Measurements from ENCODE around the gene NDFIP1. TPM values are rescaled to one million over a fixed set of nuclear protein-coding genes. Genes with fewer than 3 reads are reported as not detected.
"Not testable (repeated sequence)": the region's sequence is repeated elsewhere in the genome, so short reads cannot be mapped to it uniquely, and the experiment has no call there.

The NDFIP1 gene
- total RNA-seq, 3 donors from 2014 or later, result 45.7 to 53.2 (median 49.4) TPM

DNA sequence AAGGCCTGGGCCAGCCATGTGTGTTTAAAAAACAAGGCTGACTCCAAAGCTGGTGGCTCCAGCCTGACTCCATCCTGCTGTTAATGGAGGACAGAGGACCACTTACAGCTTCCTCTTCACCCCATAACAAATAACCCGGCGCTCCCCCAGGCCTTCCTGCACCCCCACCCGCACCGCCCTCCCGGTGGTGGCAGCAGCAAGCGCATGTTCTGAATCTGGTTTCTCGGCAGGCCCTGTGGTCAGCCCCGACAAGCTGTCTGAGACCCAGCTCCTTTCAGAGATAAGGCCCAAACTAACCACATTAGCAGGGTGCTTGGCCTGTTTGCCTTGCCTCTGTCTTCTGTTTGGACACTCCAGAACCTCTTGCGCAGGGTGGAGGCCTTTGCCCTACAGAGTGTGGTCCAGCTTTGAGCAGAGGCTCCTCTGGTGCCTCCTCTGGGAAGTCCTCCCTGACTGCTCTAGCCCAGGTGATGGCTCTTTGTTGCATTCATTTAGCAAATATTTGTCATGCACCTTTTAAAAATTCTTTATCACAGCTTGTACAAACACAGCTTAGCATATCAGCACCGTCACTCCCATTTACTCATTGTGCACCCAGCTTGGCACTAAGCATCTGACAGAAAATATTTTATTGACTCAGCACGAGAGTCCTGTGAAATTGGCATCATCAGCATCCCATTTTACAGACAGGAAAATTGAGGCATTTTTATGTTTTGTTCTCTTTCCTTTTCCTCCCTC, 78.4 kb downstream of the NDFIP1 start:
- ATAC-seq (peak; percentile 84), DNase-seq (peak in 2 of 3 donors; percentile 27 to 36)
- H3K36me3 ChIP-seq (ENCODE audit: low read depth), result no peaks in the 10 kb centered on the region
- no peaks in the 10 kb centered on the region for H3K9me3 ChIP-seq
- TF ChIP-seq, protein P1, sequence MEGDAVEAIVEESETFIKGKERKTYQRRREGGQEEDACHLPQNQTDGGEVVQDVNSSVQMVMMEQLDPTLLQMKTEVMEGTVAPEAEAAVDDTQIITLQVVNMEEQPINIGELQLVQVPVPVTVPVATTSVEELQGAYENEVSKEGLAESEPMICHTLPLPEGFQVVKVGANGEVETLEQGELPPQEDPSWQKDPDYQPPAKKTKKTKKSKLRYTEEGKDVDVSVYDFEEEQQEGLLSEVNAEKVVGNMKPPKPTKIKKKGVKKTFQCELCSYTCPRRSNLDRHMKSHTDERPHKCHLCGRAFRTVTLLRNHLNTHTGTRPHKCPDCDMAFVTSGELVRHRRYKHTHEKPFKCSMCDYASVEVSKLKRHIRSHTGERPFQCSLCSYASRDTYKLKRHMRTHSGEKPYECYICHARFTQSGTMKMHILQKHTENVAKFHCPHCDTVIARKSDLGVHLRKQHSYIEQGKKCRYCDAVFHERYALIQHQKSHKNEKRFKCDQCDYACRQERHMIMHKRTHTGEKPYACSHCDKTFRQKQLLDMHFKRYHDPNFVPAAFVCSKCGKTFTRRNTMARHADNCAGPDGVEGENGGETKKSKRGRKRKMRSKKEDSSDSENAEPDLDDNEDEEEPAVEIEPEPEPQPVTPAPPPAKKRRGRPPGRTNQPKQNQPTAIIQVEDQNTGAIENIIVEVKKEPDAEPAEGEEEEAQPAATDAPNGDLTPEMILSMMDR (IDR thresholded peaks at IDR 0.05), result no peak
- intact Hi-C loops (cut with DNase I, micrococcal nuclease), result no loop called here
- H3K4me3 ChIP-seq, result no peak overlapping the region
- H3K4me1 ChIP-seq (ENCODE audit: low read depth), result no peaks in the 10 kb centered on the region

DNA sequence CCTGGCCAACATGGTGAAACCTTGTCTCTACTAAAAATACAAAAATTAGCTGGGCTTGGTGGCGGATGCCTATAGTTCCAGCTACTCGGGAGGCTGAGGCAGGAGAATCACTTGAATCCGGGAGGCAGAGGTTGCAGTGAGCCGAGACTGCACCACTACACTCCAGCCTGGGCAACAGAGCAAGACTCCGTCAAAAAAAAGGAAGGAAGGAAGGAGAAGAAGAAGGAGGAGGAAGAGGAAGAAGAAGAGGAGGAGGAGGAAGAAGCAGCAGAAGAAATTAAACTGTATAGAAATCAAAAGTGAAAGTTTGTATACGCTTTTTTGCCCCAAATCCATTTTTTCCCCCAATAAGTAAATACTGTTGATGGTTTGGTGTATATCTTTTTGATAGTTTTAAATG, 80.1 kb downstream of the NDFIP1 start:
- H3K36me3 ChIP-seq (ENCODE audit: low read depth); intact Hi-C loops (cut with DNase I, micrococcal nuclease); H3K4me3 ChIP-seq; ATAC-seq; H3K4me1 ChIP-seq (ENCODE audit: low read depth); H3K9me3 ChIP-seq; DNase-seq: not testable (repeated sequence)

DNA sequence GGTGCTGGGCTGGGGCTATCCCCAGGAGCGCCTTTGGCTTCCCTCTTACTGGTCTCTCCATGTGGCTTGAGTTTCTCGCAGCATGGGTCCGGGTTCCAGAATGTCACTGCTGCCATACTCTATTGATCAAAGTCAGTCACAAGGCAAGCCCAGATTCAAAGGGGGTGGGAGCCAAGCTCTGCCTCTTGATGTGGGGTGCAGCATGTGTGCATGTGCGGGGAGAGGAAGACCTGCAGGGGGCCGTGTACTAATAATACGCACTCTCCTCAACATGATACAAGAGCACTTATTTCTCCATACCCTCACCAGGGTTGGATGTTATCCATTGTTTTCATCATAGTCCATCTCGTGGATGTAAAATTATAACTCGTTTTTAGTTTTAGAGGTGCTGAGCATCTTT, 81.2 kb downstream of the NDFIP1 start:
- intact Hi-C loops (cut with DNase I, micrococcal nuclease), result no loop called here
- Histone ChIP-seq H3K4me3 (no peak overlapping the region), H3K9me3 (no peaks in the 10 kb centered on the region), H3K36me3 (ENCODE audit: low read depth) (no peaks in the 10 kb centered on the region), H3K4me1 (ENCODE audit: low read depth) (no peaks in the 10 kb centered on the region)
- DNase-seq, result no peak
- TF ChIP-seq, protein P1 (IDR thresholded peaks at IDR 0.05), result no peak
- no peak for ATAC-seq

DNA sequence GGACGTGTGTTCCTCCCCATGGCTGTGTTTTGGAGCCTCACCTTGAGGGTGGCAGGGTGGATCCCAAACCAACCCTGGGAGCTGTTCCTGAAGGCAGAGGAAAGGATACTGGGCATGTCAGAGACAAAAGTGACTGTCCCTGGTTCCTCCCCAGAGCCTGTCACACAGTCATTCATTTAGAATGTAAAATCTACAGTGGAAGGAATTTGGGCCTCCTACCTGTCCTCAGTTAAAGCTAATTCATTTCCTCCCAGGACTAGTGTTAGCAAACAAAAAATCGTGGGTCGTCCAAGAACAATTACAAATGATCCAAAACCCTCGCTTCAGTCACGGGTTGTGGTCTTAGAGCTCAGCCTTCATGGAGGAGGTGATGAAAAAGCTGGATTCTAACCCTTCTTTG, 83.2 kb downstream of the NDFIP1 start:
- Histone ChIP-seq H3K9me3 (no peaks in the 10 kb centered on the region), H3K4me3 (no peak overlapping the region), H3K36me3 (ENCODE audit: low read depth) (no peaks in the 10 kb centered on the region), H3K4me1 (ENCODE audit: low read depth) (no peaks in the 10 kb centered on the region)
- no peak for DNase-seq
- TF ChIP-seq, protein P1 (IDR thresholded peaks at IDR 0.05), result no peak
- intact Hi-C loops (cut with DNase I, micrococcal nuclease), result no loop called here
- no peak for ATAC-seq

DNA sequence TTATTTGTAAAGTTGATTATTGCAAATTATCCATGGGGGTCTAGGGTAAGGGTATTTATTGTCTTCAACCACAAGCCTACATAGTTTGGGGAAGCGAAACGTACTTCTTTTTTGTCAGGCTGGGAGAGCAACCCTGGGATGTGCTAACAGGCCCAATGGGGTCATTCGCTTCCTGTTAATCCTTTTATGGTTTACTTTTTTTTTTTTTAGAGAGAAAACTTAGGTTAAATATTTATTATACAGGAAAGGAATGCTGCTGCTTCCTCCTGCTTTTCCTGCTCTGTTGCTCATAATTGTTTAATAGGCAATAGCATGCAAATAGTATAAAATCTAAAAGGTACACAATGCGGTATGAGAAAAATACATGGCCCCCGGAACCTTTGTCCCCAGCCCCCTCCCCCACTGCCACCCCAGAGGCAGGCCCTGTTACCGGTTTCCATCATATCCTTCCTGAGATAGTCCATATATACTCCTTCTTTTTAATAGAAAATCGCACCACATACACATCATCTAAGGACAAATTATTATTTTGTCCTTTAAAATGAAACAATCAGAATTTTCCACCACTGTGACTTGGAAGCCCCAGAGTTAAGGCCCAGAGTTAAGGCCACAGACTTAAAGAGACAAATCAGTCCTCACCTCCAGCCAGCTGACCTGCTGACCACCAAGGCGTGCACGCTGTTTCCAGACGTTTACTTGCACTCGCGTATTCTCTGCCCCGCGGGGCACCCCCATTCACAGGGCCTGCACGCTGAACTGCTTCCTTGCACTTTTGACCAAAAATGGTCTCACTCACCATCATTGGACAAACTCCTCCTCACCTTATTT, 83.9 kb downstream of the NDFIP1 start:
- TF ChIP-seq, protein P1 (IDR thresholded peaks at IDR 0.05), result no peak
- Histone ChIP-seq H3K4me3 (no peak overlapping the region), H3K9me3 (no peaks in the 10 kb centered on the region), H3K4me1 (ENCODE audit: low read depth) (no peaks in the 10 kb centered on the region), H3K36me3 (ENCODE audit: low read depth) (no peaks in the 10 kb centered on the region)
- ATAC-seq (peak; percentile 32), DNase-seq (no peak)
- intact Hi-C loops (cut with DNase I, micrococcal nuclease), result no loop called here

DNA sequence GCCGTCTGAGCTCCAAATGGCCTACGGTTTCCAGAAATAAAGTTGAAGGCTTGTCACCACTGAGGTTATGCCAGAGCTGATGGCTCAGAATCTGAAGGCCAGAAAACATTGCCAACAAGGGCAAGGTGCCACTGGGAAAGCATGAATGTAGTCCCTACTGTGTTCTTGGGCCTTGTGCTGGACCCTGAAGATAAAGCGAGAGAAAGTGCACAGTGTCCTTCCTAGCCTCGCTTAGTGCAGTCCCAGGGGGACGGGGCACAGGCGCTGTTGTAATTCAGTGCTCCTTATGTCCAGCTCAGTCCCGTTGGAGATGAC, 84.5 kb downstream of the NDFIP1 start:
- intact Hi-C loops (cut with DNase I, micrococcal nuclease), result no loop called here
- Histone ChIP-seq H3K4me1 (ENCODE audit: low read depth) (no peaks in the 10 kb centered on the region), H3K4me3 (no peak overlapping the region), H3K9me3 (no peaks in the 10 kb centered on the region), H3K36me3 (ENCODE audit: low read depth) (no peaks in the 10 kb centered on the region)
- no peak for DNase-seq
- no peak for ATAC-seq
- TF ChIP-seq, protein P1 (IDR thresholded peaks at IDR 0.05), result no peak

Measured in mucosa of descending colon (tissue), 3 donors.